ENCODE measurements around the gene TNRC6C.

GRCh38 chr17:77957235-77957856 lies 1.2 kb upstream of the TNRC6C start:
- no peak for TF ChIP-seq CTCF (IDR thresholded peaks at IDR 0.05)
- TF ChIP-seq POLR2A (IDR thresholded peaks at IDR 0.05) = no peak

All from lower leg skin (tissue), 3 donors.